ENCODE measurements around the gene SH3PXD2A. TPM values are rescaled to one million over a fixed set of nuclear protein-coding genes. Genes with fewer than 3 reads are reported as not detected.

Gene SH3PXD2A
- total and polyA plus RNA-seq, 10 donors = 2.6 to 50.0 (median 35.2) TPM

DNA sequence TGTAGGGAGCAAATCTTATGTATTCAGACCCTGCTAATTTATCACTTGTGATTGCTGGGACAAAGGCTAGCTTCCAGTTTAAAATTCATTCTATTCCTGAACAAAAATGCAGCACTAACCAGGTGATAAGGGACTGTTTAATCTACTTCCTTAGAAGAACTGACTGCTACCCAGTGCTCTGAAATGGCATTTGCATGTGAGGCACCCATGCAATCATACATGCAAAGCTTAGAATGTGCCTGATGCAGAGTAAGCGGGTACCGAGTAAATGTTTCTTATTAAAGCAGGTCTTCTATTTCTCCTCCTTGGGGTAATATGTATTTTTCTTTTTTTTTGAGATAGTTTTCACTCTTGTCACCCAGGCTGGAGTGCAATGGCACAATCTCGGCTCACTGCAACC is 307.4 kb downstream of the SH3PXD2A start:
- Histone ChIP-seq H3K27ac (no peak overlapping the region), H3K4me3 (no peak overlapping the region), H3K9me3 (no peaks in the 10 kb centered on the region), H3K4me1 (peaks cover 3 to 27% (median 6%) of the 10 kb centered on the region in 6 donors), H3K36me3 (no peaks in the 10 kb centered on the region), H3K27me3 (replicated peaks in 1 of 7) (no peaks in the 10 kb centered on the region)
- DNase-seq = no peak
- TF ChIP-seq POLR2AphosphoS5 (IDR thresholded peaks at IDR 0.05) = no peak
- 78 to 93% (median 91%) methylated on average over 3 of the region's 3 CpGs for WGBS, 5 donors
- intact Hi-C loops (cut with DNase I; ENCODE audit: low total_unique reads) = no loop called here

GRCh38 chr10:103547391-103547946 is 307.9 kb downstream of the SH3PXD2A start:
- Histone ChIP-seq H3K4me1 (peaks cover 8 to 28% (median 11%) of the 10 kb centered on the region in 6 donors), H3K27me3 (replicated peaks in 1 of 7) (no peaks in the 10 kb centered on the region), H3K4me3 (no peak overlapping the region), H3K9me3 (no peaks in the 10 kb centered on the region), H3K27ac (peak overlapping the region in 2 of 8 donors; percentile 15 to 17), H3K36me3 (no peaks in the 10 kb centered on the region)
- 75 to 91% (median 83%) methylated on average over 10 of the region's 10 CpGs for WGBS, 5 donors
- DNase-seq = peak; percentile 71
- TF ChIP-seq, protein P1, sequence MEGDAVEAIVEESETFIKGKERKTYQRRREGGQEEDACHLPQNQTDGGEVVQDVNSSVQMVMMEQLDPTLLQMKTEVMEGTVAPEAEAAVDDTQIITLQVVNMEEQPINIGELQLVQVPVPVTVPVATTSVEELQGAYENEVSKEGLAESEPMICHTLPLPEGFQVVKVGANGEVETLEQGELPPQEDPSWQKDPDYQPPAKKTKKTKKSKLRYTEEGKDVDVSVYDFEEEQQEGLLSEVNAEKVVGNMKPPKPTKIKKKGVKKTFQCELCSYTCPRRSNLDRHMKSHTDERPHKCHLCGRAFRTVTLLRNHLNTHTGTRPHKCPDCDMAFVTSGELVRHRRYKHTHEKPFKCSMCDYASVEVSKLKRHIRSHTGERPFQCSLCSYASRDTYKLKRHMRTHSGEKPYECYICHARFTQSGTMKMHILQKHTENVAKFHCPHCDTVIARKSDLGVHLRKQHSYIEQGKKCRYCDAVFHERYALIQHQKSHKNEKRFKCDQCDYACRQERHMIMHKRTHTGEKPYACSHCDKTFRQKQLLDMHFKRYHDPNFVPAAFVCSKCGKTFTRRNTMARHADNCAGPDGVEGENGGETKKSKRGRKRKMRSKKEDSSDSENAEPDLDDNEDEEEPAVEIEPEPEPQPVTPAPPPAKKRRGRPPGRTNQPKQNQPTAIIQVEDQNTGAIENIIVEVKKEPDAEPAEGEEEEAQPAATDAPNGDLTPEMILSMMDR (IDR thresholded peaks at IDR 0.05 in 8 of 11, conservative IDR thresholded peaks at IDR 0.05 in 3 of 11) = no peak
- TF ChIP-seq POLR2A (IDR thresholded peaks at IDR 0.05) (no peak), POLR2AphosphoS5 (IDR thresholded peaks at IDR 0.05) (no peak)
- intact Hi-C loops (cut with DNase I; ENCODE audit: low total_unique reads) = no loop called here

DNA sequence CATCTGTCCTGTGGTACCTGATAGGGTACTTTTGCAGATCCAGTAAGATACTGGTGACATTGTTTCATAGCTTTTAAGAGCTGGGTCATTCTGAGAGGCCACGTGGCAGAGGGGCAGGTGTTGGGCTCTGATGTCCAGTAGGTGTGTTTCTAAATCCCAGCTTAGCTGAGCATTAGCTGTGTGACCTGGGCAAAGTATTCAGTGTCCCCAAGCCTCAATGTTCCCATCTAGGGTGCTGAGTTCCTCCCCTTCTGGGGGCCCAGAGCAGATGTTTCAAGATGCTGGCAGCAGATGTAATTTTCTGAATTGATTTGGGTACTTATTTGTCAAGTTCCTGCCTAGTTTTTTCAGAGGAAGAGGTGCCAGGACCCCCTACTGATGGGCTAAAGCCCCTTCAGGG is 309.0 kb downstream of the SH3PXD2A start:
- H3K27me3 ChIP-seq (replicated peaks in 1 of 7) = no peaks in the 10 kb centered on the region
- DNase-seq = peak; percentile 4
- peaks cover 8 to 23% (median 13%) of the 10 kb centered on the region in 6 donors for H3K4me1 ChIP-seq
- no peak overlapping the region for H3K4me3 ChIP-seq
- TF ChIP-seq POLR2AphosphoS5 (IDR thresholded peaks at IDR 0.05) (no peak), POLR2A (IDR thresholded peaks at IDR 0.05) (no peak)
- TF ChIP-seq, protein P1 (IDR thresholded peaks at IDR 0.05 in 8 of 11, conservative IDR thresholded peaks at IDR 0.05 in 3 of 11) = no peak
- no peaks in the 10 kb centered on the region for H3K36me3 ChIP-seq
- intact Hi-C loops (cut with DNase I; ENCODE audit: low total_unique reads) = no loop called here
- no peaks in the 10 kb centered on the region for H3K9me3 ChIP-seq
- WGBS, 5 donors = 68 to 96% (median 88%) methylated on average over 1 of the region's 1 CpG
- H3K27ac ChIP-seq = no peak overlapping the region

- Histone ChIP-seq H3K4me1 (peaks cover 8 to 23% (median 13%) of the 10 kb centered on the region in 6 donors), H3K36me3 (no peaks in the 10 kb centered on the region), H3K9me3 (no peaks in the 10 kb centered on the region), H3K27ac (no peak overlapping the region), H3K4me3 (no peak overlapping the region), H3K27me3 (replicated peaks in 1 of 7) (no peaks in the 10 kb centered on the region)
- TF ChIP-seq POLR2AphosphoS5 (IDR thresholded peaks at IDR 0.05) (no peak), POLR2A (IDR thresholded peaks at IDR 0.05) (no peak)
- TF ChIP-seq, protein P1 (IDR thresholded peaks at IDR 0.05 in 8 of 11, conservative IDR thresholded peaks at IDR 0.05 in 3 of 11) = no peak
- DNase-seq = peak; percentile 54
- 81 to 93% (median 87%) methylated on average over 4 of the region's 4 CpGs for WGBS, 5 donors
- intact Hi-C loops (cut with DNase I; ENCODE audit: low total_unique reads) = no loop called here
Observed at GRCh38 chr10:103545771-103546281, 309.6 kb downstream of the SH3PXD2A start.
